Panc1 (cell line): ENCODE measurements around the gene BCAP29.

Experiments
- CTCF ChIP-seq: fragments of 450-650 bp; IDR thresholded peaks from 2 replicates; pipeline ENCODE4 v1.5.1; 2017; ENCODE audit warnings: mild to moderate bottlenecking
- POLR2AphosphoS5 ChIP-seq: IDR thresholded peaks from 2 replicates; pipeline ENCODE4 v1.6.1; 2012; ENCODE audit warnings: mild to moderate bottlenecking, low read depth, low read length, moderate library complexity

GRCh38 chr7:107660381-107661080, 80.5 kb downstream of the BCAP29 start, which contains the start of gene SLC26A4:
- TF ChIP-seq CTCF (no peak), POLR2AphosphoS5 (no peak)
